Endothelial cell of umbilical vein (primary cell): ENCODE data around the gene CUEDC2.

Experiments used
- CTCF ChIP-seq, 2 donors: IDR thresholded peaks; 1 replicate in 1 of 2; 2 replicates in 1 of 2; pipeline ENCODE4 v1.5.1; 2011; ENCODE audit warnings: low read length in 2 of 2, mild to moderate bottlenecking in 2 of 2, moderate library complexity in 2 of 2, control low read depth in 1 of 2, inconsistent platforms in 1 of 2, low read depth in 1 of 2; ENCODE audit not compliant: insufficient read depth in 1 of 2; ENCODE audit errors: extremely low read depth in 1 of 2
- EZH2 ChIP-seq: IDR thresholded peaks from 2 replicates; pipeline ENCODE4 v1.6.1; 2012; ENCODE audit warnings: borderline replicate concordance, low read depth, mild to moderate bottlenecking, moderate library complexity, low read length, inconsistent platforms; ENCODE audit not compliant: severe bottlenecking
- MAX ChIP-seq: IDR thresholded peaks from 2 replicates; pipeline ENCODE4 v1.6.1; 2011; ENCODE audit not compliant: insufficient read depth, insufficient read length
- POLR2AphosphoS5 ChIP-seq: IDR thresholded peaks from 2 replicates; pipeline ENCODE4 v1.6.1; 2012; ENCODE audit warnings: low read depth, mild to moderate bottlenecking, control low read depth, low read length, moderate library complexity; ENCODE audit not compliant: insufficient read depth

GRCh38 chr10:102473445-102474331 lies 41.3 kb upstream of the CUEDC2 start:
- no peak for TF ChIP-seq POLR2AphosphoS5
- TF ChIP-seq MAX, result no peak
- TF ChIP-seq CTCF (IDR thresholded peaks at IDR 0.05; ENCODE audit: extremely low read depth in 1 of 2, insufficient read depth in 1 of 2, low read depth in 1 of 2, low read length in 2 of 2), result no peak
- TF ChIP-seq EZH2, result no peak
